ENCODE measurements around the gene SPINK8.
"Not testable (repeated sequence)": the region's sequence is repeated elsewhere in the genome, so short reads cannot be mapped to it uniquely, and the experiment has no call there.

The SPINK8 gene

DNA sequence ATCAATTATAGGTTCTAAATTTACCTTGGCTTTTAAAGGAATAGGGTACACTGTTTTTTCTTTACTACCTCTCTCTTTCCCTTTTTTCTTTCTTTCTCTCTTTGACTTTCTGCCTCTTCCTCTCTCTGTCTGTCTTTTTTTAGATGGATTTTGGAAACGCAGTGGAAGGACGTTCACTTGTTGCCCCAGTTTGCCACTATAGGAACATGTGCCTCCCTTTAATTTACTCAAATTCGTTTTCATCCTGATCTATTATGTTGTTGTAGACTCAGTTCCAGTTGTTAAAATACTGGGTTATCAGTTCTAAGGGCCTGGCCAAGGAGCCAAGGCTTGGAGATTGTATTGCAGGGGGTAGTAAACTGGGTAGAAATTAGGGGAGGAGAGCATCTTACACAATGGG lies 1.1 kb upstream of the SPINK8 start:
- H3K27ac ChIP-seq = no peak overlapping the region
- DNase-seq (ENCODE audit: low read depth, low spot score) = no peak

DNA sequence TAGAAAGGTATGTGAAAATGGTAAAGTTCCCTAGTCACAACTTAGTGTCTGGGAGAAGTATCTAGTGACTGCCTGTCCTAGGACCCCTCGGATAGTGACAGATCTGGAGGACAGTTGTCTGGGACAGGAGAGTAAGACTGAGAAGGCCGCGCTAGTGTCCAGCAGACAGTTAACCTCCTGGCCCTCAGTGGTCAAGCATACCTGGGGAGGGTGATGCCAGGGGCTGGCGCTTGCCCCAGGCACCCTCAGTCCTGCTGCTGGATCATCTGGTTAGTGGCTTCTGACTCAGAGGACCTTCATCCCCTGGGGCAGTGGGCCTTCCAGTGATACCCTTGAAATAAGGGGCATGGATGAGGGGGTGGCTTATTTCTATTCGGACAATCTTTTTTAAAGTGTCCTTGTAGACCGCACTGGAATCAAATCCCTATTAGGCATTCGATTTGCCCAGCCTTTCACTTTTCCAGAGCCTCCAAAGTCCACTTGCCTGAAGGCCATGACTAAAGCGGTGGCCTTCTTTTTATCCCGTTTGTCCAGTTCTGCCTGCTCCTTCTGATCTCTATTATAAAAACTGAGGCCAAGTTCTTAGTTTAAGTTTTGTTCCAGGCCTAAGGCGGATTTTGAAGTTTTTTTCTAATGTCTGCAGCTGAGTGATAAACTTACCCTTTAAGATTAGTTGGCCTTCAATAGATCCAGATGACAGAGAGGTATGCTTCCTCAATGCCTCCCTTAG lies 1.6 kb downstream of the SPINK8 start:
- not testable (repeated sequence) for DNase-seq (ENCODE audit: low read depth, low spot score); H3K27ac ChIP-seq

DNA sequence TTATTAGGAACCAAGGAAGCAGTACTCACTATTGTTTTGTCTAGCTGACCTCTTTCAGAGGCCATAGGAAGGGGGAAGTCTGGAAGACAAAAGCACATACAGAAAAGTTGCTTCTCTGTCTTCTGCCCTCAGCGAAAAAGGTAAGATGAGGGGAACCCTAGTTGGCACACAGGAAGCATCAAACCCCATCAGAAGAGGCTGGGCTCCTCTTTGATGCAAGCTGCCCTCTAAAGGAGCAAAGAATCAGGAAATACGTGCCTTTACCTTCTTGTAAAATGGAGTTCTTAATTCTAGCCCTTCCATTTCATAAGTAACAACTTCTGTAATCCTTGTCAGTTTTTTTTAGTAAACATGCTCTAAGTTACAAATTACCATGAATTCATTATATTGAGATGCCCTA lies 12.5 kb downstream of the SPINK8 start:
- H3K27ac ChIP-seq = no peak overlapping the region
- no peak for DNase-seq (ENCODE audit: low read depth, low spot score)

DNA sequence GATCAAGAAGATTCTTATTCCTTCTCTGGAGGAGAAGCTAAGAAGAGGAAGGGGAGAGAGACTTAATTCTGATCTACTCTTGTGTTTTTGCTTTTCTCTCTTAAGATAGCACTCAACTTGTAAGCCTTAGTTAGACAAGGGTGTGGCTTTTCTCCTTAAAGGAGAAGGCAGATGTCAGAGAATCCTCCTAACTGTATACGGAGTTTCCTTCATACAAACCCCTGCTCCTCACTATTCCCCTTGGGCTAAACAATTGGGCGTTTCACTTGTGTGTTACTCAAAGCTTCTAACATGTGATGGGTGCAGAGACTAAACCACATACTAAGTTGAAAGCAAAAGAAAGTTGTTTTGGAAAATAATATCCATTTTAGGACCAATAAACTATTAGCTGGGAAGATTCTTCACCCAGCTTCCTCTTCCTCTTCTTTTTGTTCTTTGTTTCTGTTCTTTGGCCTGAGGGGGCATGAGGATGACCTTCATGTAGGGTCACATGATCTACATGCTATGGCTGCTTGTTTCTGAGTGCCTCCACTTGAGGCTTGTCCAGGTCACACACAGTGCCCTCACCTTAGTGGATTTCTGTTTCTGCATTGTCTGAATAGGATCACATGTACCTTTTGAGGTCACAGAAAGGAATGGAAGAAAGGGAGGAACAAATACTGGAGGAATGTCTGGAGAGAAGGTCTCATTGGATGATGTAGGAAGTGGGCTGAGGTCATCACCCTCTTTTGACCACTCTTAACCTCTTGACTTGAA lies 14.6 kb downstream of the SPINK8 start:
- no peak overlapping the region for H3K27ac ChIP-seq
- DNase-seq (ENCODE audit: low read depth, low spot score) = no peak

DNA sequence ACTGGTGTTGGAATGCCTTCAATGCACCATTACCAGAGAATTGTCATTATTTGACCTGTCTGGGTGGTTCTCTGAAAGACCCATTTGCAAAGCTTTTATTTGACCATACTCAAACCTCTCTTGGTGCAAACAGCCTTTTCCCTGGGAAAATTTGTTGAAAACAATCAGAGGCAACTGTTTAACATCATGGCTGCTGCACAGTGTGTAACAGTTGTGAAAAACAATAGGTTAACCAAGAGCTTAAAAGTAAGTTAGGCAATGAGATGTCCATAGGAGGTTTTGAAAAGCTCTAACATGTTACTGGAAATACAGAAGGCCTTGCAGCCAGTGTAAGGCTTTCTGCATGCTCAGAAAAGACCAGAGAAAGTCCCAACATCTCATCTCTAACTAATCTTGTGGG lies 18.9 kb downstream of the SPINK8 start:
- H3K27ac ChIP-seq = no peak overlapping the region
- DNase-seq (ENCODE audit: low read depth, low spot score) = no peak

DNA sequence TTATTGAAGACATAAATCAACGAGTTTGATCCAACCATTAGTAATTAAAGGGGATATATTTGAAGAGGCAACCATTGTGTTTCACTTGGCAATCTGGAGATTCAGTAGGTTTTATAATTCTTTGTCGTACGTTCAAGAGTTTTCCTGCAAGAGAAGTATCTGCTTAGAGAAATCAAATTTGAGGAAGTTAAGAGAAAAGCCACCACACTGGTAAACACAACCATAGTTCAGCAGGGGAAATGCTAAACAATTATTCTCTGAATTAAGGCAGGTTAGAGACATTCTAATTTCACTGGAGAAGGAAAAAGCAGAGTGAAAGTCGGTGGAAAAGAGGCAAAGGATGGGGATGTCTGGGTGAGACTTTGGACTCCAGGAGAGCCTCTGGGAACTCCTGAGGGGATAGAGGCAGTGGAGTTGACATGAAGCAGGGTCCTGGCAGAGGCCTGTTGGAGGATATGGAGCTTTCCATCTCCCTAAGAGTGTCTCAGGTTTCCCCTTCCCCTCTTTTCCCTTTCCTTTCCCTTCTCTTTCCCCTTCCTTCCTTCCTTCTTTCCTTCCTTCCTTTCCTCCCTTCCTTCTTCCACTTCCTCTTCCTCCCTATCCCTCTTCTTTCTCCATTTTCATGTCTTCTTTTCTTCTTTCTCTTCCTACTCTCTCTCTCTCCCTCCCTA lies 26.5 kb downstream of the SPINK8 start:
- DNase-seq (ENCODE audit: low read depth, low spot score) = no peak
- H3K27ac ChIP-seq = no peak overlapping the region

DNA sequence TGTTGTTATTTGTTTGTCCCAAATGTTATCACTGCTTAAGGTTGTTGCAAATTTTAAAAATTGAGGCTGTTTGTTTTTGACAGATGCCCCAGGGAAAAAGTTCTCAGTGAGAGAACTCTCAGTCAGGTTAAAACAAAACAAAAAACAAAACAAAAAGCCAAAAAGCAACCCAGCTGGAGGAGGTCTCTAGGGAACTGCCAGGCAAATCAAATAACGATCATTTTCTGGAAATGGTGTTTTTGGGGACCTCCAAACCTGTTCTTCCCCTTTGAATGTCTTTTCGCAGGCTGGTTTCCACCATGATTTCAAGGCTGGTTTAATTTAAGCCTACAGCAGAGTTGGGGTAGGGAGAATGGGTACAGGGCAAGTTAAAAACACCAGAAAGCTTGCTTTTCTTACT lies 27.2 kb downstream of the SPINK8 start:
- no peak overlapping the region for H3K27ac ChIP-seq
- no peak for DNase-seq (ENCODE audit: low read depth, low spot score)

DNA sequence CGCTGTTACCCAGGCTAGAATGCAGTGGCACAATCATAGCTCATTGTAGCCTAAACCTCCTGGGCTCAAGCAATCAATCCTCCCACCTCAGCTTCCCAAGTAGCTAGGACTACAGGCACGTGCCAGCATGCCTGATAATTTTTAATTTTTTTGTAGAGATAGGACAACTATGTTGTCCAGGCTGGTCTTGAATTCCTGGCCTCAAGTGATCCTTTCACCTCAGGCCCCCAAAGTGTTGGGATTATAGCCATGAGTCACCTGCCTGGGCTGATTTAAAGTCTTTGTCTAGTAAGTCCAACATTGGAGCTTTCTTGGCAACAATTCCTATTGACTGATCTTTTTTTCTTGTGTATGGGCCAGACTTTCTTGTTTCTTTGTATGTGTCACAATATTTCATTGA lies 28.1 kb downstream of the SPINK8 start:
- H3K27ac ChIP-seq = no peak overlapping the region
- DNase-seq (ENCODE audit: low read depth, low spot score) = no peak

DNA sequence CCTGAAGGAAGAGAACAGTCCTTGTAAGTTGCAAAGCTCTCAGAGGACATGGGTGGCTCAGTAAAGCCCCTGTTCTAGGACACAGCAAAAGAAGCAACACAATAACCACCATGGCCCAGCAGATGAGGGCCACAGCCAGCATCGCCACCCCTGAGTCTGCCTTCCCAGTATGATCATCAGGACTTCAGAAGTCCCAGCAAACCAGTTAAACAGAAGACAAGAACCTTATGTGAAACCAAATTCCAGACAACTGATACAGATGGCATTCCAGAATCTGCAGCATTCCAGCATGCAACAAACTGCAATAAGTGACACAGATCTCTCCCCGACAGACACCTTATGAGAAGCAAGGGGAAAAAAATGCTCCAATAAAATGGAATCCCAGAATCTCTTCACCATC lies 30.4 kb downstream of the SPINK8 start:
- H3K27ac ChIP-seq = no peak overlapping the region
- no peak for DNase-seq (ENCODE audit: low read depth, low spot score)

DNA sequence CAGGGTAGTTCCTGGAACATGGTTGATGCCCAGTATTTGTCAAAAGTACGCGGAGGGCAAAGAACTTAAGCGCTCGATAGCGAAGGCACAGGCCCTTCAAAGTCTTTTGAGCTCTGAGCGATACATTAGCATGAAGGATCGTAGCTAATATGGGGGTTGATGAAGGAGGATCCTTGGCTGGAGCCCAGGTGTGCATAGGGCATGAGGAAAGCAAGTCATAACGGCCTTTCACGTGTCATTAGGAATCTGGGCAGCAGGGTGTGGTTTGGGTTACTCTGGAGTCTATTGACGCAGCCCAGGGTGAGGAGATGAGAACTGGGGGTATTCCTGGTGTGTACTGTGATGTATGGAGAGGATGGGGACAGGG lies 31.7 kb downstream of the SPINK8 start:
- no peak for DNase-seq (ENCODE audit: low read depth, low spot score)
- peak overlapping the region; percentile 95 for H3K27ac ChIP-seq

DNA sequence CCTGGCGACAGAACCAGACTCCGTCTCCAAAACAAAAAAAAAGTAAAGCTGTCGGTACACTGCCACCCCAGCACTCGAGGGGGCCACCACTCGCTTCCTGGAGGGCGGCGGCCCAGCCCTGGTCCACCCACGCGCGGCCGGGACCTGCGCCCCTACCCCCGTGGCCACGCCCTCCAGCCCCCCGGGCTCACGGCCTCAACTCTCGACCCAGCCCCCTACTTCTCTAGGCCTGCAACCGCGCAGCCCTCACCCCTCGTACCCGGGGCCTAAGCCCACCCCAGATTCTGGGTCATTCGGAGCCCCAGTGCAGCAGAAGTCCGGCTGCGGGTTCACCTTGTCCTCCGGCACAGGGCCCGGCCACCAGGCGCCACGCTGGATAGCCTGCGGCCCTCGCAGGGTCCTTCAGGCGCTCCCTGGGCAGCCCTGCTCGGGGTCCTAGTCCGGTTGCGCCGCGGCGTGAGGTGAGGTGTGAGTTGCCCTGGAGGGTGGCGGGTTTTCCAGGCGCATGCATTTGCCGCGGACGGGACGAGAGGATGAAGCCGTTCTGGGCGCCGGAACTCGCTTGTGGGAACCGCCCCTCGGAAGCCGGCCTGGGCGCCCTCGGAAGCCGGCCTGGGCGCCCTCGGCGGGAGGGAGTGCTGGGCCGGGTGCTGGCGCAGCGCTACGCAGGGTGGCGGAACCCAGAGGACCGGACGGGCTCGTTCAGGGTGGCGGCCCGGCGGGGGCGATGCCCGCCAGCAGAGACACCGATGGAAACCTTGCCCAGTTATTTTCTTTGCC lies 32.3 kb downstream of the SPINK8 start, which contains the start of gene NME6:
Gene NME6, minus strand, starts transcription at position 348 of the 780 bp plus-strand sequence.
- peak; percentile 49 for DNase-seq (ENCODE audit: low read depth, low spot score)
- H3K27ac ChIP-seq = peak within 1 kb of the TSS; percentile 95

DNA sequence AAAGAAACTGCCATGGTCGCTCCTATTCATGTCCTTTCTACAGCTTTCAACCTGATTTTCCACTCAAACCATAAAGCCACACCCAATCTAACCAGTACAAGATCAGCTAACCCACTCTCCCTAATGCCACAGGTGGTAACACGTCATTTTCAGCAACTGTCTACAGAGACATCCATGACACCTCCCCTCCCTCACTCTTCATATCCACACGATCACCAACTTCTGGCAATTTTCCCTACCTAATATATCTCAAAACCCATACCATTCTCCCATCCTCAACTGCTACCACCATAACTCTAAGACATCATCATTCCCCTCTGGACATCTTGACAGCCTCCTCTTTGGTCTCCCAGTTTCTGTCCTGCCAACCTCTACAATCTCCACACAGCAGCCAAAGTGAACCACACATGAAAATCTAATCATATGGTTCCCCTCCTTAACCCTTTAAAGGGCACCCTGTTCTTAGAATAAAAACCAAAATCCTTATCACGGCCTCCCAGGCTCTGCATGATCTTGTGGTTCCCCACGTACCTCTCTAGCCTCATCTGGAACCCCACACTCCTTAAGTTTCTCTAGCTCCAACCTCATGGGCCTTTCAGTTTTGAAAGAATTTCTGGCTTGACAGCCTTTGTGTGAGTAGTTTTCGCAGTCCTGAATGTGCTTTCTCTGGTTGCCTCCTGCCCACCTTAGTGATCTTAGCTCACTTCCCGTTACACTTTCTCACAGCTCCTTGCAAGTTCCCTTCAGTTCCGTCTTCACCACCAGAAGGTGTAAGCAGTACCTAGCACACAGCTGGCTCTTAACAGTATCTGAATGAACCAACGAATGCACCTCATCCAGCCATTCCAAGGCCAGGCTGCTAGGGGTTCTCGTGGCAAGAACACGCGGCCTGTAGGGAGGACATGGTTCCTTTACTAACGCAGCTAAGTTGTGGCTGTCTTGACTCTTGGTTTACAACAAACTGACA lies 33.4 kb downstream of the SPINK8 start:
- no peak for DNase-seq (ENCODE audit: low read depth, low spot score)
- peak overlapping the region; percentile 95 for H3K27ac ChIP-seq

DNA sequence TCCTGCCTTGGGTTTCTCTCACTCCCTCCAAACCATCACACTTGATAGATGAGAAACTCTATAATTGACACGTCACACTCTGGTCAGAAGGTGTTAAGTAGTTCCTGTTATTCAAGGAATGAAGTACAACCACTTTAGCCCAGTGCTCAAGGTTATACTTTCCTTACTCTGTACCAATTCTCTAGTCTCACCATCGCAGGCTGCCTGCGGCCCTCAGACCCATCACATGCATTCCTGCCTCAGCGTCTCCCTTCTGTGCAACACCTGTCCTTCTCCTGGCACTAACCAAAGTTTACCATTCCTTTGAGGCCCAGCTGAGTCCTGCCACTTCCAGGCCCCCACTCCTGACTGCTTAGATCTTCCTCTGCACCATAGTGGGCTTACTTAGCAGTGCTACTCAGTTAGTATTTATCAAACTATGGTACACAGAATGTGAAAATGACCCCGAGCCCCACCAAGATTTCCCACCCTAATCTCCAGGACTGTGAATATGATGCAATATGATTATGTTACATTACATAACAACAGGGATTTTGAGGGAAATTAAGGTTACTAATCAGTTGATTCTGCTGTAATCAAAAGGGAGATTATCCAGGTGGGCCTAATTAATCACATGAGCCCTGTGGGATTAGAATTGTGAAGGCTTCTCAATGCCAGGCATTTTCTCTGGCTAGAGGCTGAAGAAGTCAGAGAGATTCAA lies 36.2 kb downstream of the SPINK8 start:
- H3K27ac ChIP-seq = no peak overlapping the region
- no peak for DNase-seq (ENCODE audit: low read depth, low spot score)

DNA sequence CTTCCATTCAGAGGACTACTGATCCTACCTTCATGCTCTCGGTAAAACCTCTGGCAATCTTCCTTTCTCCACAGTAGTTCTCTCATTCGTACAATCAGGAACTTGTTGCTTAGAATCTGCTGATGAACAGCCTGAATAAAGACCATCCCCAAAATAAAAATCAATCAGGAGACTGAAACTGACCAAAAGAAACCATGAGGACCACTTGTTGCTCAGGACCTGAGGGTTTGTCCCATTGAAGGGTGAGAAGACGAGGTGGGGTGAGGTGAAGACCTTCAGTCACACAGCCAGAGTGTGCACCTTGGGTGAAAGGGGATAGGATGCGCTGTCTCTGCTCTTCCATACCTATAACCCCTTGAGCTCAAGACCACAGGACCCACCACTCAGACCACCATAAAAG lies 36.8 kb downstream of the SPINK8 start:
- no peak overlapping the region for H3K27ac ChIP-seq
- no peak for DNase-seq (ENCODE audit: low read depth, low spot score)

DNA sequence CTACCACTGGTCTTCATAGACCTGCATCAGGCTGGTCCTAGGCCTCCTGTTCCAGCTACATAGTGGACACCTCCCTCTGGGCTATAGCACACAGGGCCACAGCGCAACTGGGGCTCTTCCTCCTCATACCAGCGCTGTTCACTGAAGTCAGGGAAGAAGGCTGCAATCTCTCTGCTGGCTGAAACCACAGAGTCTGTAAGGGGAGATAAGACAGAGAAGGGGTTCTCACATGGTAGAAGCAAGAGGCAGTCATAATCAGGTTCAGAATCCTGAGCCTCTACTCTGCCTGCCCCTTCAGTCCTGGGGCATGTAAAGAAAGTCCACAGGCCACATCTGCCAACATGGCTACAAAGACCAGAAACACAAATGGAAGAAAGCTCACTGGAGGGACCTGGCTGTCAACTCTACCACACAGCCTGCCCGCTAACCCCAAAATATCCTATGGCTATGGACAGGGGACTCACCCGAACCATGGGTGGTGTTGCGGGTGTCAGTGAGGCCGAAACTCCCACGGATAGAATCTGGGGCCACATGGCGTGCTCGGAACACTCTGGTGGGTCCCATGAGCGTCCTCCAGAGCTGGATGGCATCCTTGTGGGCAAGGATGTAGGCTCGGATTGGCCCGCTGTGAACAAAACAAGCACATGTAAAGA lies 38.7 kb downstream of the SPINK8 start:
- H3K27ac ChIP-seq = no peak overlapping the region
- no peak for DNase-seq (ENCODE audit: low read depth, low spot score)

DNA sequence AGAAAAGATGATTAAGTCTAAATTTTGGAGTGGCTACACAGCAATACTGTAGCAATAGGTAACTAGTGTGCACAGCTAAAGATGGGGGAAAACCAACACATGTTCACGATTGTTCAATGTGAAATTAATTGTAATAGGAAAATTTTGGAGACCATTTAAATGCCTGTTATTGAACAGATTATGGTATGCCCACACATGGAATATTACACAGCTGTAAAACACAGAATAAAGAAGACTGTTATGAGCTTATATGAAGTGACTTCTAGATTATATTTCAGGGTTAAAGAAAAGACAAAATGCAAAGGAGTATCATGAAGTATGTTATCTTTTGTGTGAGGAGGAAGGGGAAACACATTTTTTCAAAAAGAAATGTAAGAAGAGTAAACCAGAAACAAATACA lies 43.8 kb downstream of the SPINK8 start:
- no peak for DNase-seq (ENCODE audit: low read depth, low spot score)
- H3K27ac ChIP-seq = no peak overlapping the region

DNA sequence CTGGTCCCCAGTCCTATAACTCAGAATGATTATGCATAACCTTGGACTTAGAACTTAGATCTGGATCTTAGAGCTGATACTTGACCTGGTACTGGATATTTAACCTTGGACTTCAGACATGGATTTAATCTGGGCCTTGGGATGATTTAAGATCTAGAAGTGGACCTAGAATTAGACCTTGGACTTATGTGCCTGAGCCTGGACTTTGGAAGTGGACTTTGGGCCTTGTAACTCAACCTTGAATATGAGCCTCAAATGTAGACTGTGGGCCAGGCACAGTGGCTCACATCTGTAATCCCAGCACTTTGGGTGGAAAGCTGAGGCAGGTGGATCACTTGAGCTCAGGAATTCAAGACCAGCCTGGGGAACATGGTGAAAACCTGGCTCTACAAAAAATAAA lies 46.4 kb downstream of the SPINK8 start:
- no peak overlapping the region for H3K27ac ChIP-seq
- no peak for DNase-seq (ENCODE audit: low read depth, low spot score)

DNA sequence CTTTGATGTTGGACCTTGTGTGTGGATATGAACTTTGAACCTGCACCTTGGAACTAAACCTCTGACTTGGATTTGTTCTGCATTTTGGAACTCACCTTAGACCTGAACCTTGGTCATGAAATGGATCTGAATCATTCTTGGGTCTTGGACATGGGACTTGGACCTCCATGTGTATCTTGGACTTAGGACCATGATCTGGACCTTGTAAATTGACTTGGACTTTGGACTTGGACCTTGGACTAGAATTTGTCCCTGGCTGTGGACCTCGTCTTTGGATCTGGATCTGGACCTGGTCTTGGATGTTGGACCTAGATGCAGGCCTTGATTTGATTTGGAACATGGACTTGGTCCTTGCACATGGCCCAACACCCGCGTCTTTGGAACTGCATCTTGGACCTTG lies 47.2 kb downstream of the SPINK8 start:
- H3K27ac ChIP-seq = no peak overlapping the region
- no peak for DNase-seq (ENCODE audit: low read depth, low spot score)

Measured in epithelial cell of prostate (primary cell).